GM23338 (cell line): ENCODE results near the gene RAX2. TPM values are rescaled to one million over a fixed set of nuclear protein-coding genes. Genes with fewer than 3 reads are reported as not detected.

Experiments
- ATAC-seq: fragments of 200-7000 bp; cut with Tn5 transposase; 3 replicates; pipeline ENCODE4 v1.9.1; 2020
- DNase-seq: peaks from one replicate; pipeline ENCODE4 v3.0.0-alpha.2; 2015; ENCODE audit warnings: low spot score
- H2AFZ ChIP-seq: fragments of 200-600 bp; sonication (generic); 2 replicates; pipeline ENCODE4 v1.8.0; 2016; ENCODE audit warnings: antibody characterized with exemption, mild to moderate bottlenecking, moderate library complexity
- H3F3A ChIP-seq: fragments of 200-600 bp; sonication (generic); replicated peaks from 2 replicates; pipeline ENCODE4 v1.8.0; 2017; ENCODE audit warnings: antibody characterized with exemption, mixed run types, low read depth
- H3K27ac ChIP-seq: fragments of 200-600 bp; sonication (generic); 2 replicates; pipeline ENCODE4 v1.6.1; 2016; ENCODE audit warnings: low read depth
- H3K27me3 ChIP-seq: fragments of 200-600 bp; sonication (generic); 2 replicates; pipeline ENCODE4 v1.8.0; 2016; ENCODE audit warnings: mild to moderate bottlenecking, mixed run types, moderate library complexity; ENCODE audit not compliant: insufficient read depth
- H3K36me3 ChIP-seq: fragments of 200-600 bp; sonication (generic); 2 replicates; pipeline ENCODE4 v1.8.0; 2016; ENCODE audit warnings: mild to moderate bottlenecking; ENCODE audit not compliant: insufficient read depth
- H3K4me1 ChIP-seq: fragments of 200-600 bp; sonication (generic); 2 replicates; pipeline ENCODE4 v1.8.0; 2016; ENCODE audit warnings: mild to moderate bottlenecking, moderate library complexity; ENCODE audit not compliant: insufficient read depth
- H3K4me2 ChIP-seq: fragments of 200-600 bp; sonication (generic); 2 replicates; pipeline ENCODE4 v1.7.1; 2017; ENCODE audit warnings: mixed run types
- H3K4me3 ChIP-seq: fragments of 200-600 bp; sonication (generic); 2 replicates; pipeline ENCODE4 v1.6.1; 2016; ENCODE audit warnings: mixed run types
- H3K79me2 ChIP-seq: fragments of 200-600 bp; sonication (generic); replicated peaks from 2 replicates; pipeline ENCODE4 v1.8.0; 2017; ENCODE audit warnings: mild to moderate bottlenecking; ENCODE audit not compliant: insufficient read depth
- H3K9me2 ChIP-seq: fragments of 200-600 bp; sonication (generic); 2 replicates; pipeline ENCODE4 v1.8.0; 2017; ENCODE audit not compliant: insufficient read depth
- H4K20me1 ChIP-seq: fragments of 200-600 bp; sonication (generic); replicated peaks from 2 replicates; pipeline ENCODE4 v1.8.0; 2017; ENCODE audit warnings: mild to moderate bottlenecking; ENCODE audit not compliant: insufficient read depth
- H3K27ac Mint-ChIP-seq: 2 replicates; pipeline ENCODE4 v1.8.0; 2020; ENCODE audit warnings: inconsistent platforms, mild to moderate bottlenecking, moderate library complexity, mixed read lengths
- H3K27me3 Mint-ChIP-seq: 3 replicates; pipeline ENCODE4 v1.8.0; 2022; ENCODE audit warnings: low read depth, mild to moderate bottlenecking, moderate library complexity, mixed read lengths, inconsistent platforms; ENCODE audit not compliant: insufficient read depth, poor library complexity
- H3K36me3 Mint-ChIP-seq: 3 replicates; pipeline ENCODE4 v1.8.0; 2021; ENCODE audit warnings: low read depth, mild to moderate bottlenecking, inconsistent platforms, moderate library complexity, mixed read lengths
- H3K4me1 Mint-ChIP-seq: 3 replicates; pipeline ENCODE4 v1.8.0; 2020; ENCODE audit warnings: mild to moderate bottlenecking, inconsistent platforms, mixed read lengths
- H3K4me3 Mint-ChIP-seq: 3 replicates; pipeline ENCODE4 v1.8.0; 2021; ENCODE audit warnings: moderate library complexity, mild to moderate bottlenecking, inconsistent platforms, mixed read lengths
- H3K9me3 Mint-ChIP-seq: 3 replicates; pipeline ENCODE4 v1.8.0; 2020; ENCODE audit warnings: moderate library complexity, mild to moderate bottlenecking, inconsistent platforms, mixed read lengths
- CREB1 ChIP-seq: fragments of 250-450 bp; sonication (Bioruptor Pico); IDR thresholded peaks from 2 replicates; pipeline ENCODE4 v1.5.0; 2020; ENCODE audit warnings: low read depth, mild to moderate bottlenecking, moderate library complexity
- EZH2 ChIP-seq: fragments of 200-600 bp; sonication (generic); IDR thresholded peaks from one replicate; pipeline ENCODE4 v1.8.0; 2017; ENCODE audit warnings: antibody characterized with exemption, mild to moderate bottlenecking, low read depth; ENCODE audit not compliant: unreplicated experiment
- EZH2phosphoT487 ChIP-seq: fragments of 200-600 bp; sonication (generic); IDR thresholded peaks from one replicate; pipeline ENCODE4 v1.8.1; 2018; ENCODE audit warnings: antibody characterized with exemption; ENCODE audit not compliant: unreplicated experiment
- JUNB ChIP-seq: IDR thresholded peaks from one replicate; pipeline ENCODE4 v1.6.1; 2016; ENCODE audit warnings: antibody characterized with exemption; ENCODE audit not compliant: unreplicated experiment
- NANOG ChIP-seq: IDR thresholded peaks from 2 replicates; pipeline ENCODE4 v1.6.1; 2016; ENCODE audit warnings: antibody characterized with exemption, borderline replicate concordance
- polyA plus RNA-seq: library from polyadenylated mRNA; unstranded; fragments of >200 nt; fragmentation: Nextera tagmentation; extraction: Ambion mirVana; gene quantifications from 2 replicates; pipeline ENCODE4 v1.2.1, GENCODE V29; 2016
- total RNA-seq: library from RNA; depleted of rRNA; stranded (reverse); fragments of >200 nt; shearing (Covaris generic); gene quantifications from 2 replicates; pipeline ENCODE4 v1.2.3, GENCODE V29; 2014
- TF ChIP-seq, protein P1 (sequence below): IDR thresholded peaks from one replicate; pipeline ENCODE4 v1.6.1; 2018; ENCODE audit warnings: antibody characterized with exemption; ENCODE audit not compliant: unreplicated experiment
- TF ChIP-seq, protein P2 (sequence below): IDR thresholded peaks from 2 replicates; pipeline ENCODE4 v1.6.1; 2016; ENCODE audit warnings: antibody characterized with exemption
- TF ChIP-seq, protein P3 (sequence below), 2 experiments: fragments of 200-600 bp in 1 of 2; sonication (generic) in 1 of 2; conservative IDR thresholded peaks; 2 replicates each; pipeline versions ENCODE4 v1.5.1 to v1.6.1; 2016 to 2017; ENCODE audit warnings: antibody characterized with exemption in 2 of 2, low read depth in 2 of 2, mild to moderate bottlenecking in 2 of 2, moderate library complexity in 1 of 2

RAX2 gene
- total and polyA plus RNA-seq, 2 experiments from 2014 or later: 0.13 TPM; not detected in 1

- Histone ChIP-seq H3K79me2 (no peaks in the 10 kb centered on the region), H3K4me1 (peaks cover 15% of the 10 kb centered on the region; the same call in 1 of the 2 replicates), H3K27me3 (no peaks in the 10 kb centered on the region), H3F3A (no peaks in the 10 kb centered on the region), H3K27ac (no peak overlapping the region), H3K4me3 (no peak overlapping the region), H2AFZ (no peak overlapping the region), H3K9me2 (no peaks in the 10 kb centered on the region), H4K20me1 (no peaks in the 10 kb centered on the region), H3K36me3 (no peaks in the 10 kb centered on the region), H3K4me2 (peak overlapping the region; percentile 61; the same call in 1 of the 2 replicates)
- ATAC-seq: no peak
- Mint-ChIP-seq H3K4me3 (no peak overlapping the region), H3K27me3 (peaks cover 19% of the 10 kb centered on the region), H3K27ac (no peak overlapping the region), H3K36me3 (no peaks in the 10 kb centered on the region), H3K4me1 (peaks cover 7% of the 10 kb centered on the region), H3K9me3 (no peaks in the 10 kb centered on the region)
- no peak for DNase-seq
- TF ChIP-seq CREB1 (no peak), NANOG (no peak), EZH2phosphoT487 (no peak), JUNB (no peak), EZH2 (no peak)
- TF ChIP-seq, protein P1, sequence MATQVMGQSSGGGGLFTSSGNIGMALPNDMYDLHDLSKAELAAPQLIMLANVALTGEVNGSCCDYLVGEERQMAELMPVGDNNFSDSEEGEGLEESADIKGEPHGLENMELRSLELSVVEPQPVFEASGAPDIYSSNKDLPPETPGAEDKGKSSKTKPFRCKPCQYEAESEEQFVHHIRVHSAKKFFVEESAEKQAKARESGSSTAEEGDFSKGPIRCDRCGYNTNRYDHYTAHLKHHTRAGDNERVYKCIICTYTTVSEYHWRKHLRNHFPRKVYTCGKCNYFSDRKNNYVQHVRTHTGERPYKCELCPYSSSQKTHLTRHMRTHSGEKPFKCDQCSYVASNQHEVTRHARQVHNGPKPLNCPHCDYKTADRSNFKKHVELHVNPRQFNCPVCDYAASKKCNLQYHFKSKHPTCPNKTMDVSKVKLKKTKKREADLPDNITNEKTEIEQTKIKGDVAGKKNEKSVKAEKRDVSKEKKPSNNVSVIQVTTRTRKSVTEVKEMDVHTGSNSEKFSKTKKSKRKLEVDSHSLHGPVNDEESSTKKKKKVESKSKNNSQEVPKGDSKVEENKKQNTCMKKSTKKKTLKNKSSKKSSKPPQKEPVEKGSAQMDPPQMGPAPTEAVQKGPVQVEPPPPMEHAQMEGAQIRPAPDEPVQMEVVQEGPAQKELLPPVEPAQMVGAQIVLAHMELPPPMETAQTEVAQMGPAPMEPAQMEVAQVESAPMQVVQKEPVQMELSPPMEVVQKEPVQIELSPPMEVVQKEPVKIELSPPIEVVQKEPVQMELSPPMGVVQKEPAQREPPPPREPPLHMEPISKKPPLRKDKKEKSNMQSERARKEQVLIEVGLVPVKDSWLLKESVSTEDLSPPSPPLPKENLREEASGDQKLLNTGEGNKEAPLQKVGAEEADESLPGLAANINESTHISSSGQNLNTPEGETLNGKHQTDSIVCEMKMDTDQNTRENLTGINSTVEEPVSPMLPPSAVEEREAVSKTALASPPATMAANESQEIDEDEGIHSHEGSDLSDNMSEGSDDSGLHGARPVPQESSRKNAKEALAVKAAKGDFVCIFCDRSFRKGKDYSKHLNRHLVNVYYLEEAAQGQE: no peak
- TF ChIP-seq, protein P2, sequence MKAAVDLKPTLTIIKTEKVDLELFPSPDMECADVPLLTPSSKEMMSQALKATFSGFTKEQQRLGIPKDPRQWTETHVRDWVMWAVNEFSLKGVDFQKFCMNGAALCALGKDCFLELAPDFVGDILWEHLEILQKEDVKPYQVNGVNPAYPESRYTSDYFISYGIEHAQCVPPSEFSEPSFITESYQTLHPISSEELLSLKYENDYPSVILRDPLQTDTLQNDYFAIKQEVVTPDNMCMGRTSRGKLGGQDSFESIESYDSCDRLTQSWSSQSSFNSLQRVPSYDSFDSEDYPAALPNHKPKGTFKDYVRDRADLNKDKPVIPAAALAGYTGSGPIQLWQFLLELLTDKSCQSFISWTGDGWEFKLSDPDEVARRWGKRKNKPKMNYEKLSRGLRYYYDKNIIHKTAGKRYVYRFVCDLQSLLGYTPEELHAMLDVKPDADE: no peak
- TF ChIP-seq, protein P3, sequence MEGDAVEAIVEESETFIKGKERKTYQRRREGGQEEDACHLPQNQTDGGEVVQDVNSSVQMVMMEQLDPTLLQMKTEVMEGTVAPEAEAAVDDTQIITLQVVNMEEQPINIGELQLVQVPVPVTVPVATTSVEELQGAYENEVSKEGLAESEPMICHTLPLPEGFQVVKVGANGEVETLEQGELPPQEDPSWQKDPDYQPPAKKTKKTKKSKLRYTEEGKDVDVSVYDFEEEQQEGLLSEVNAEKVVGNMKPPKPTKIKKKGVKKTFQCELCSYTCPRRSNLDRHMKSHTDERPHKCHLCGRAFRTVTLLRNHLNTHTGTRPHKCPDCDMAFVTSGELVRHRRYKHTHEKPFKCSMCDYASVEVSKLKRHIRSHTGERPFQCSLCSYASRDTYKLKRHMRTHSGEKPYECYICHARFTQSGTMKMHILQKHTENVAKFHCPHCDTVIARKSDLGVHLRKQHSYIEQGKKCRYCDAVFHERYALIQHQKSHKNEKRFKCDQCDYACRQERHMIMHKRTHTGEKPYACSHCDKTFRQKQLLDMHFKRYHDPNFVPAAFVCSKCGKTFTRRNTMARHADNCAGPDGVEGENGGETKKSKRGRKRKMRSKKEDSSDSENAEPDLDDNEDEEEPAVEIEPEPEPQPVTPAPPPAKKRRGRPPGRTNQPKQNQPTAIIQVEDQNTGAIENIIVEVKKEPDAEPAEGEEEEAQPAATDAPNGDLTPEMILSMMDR (conservative IDR thresholded peaks at IDR 0.05; ENCODE audit: low read depth in 2 of 2): no peak
These were observed 46.9 kb downstream of the RAX2 start for GRCh38 chr19:3725121-3725520.

DNA sequence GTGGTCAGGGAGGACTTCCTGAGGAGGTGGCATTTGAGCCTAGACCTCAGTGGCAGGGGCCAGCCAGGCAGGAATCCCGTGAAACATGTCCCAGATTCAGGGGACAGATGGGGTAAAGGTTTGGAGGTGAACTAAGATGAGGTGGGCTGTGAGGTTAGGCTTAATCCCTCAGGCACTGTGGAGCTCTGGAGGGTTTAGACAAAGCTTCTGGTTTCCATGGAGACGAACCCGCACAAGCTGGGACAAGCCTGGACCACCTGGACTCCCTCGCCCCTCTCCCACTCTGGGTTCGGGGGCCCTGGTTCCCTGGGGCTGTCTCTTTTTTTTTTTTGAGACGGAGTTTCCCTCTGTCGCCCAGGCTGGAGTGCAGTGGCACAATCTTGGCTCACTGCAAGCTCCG lies 48.1 kb downstream of the RAX2 start:
- H3K4me1 ChIP-seq: peaks cover 15% of the 10 kb centered on the region; the same call in 1 of the 2 replicates
- no peaks in the 10 kb centered on the region for H3K79me2 ChIP-seq
- Mint-ChIP-seq H3K4me1 (peaks cover 7% of the 10 kb centered on the region), H3K4me3 (no peak overlapping the region), H3K9me3 (no peaks in the 10 kb centered on the region), H3K36me3 (no peaks in the 10 kb centered on the region), H3K27ac (no peak overlapping the region), H3K27me3 (peaks cover 20% of the 10 kb centered on the region)
- DNase-seq (peak; percentile 58), ATAC-seq (no peak)
- TF ChIP-seq EZH2: no peak
- TF ChIP-seq, protein P1: no peak
- H2AFZ ChIP-seq: no peak overlapping the region
- H3F3A ChIP-seq: no peaks in the 10 kb centered on the region
- H3K4me2 ChIP-seq: no peak overlapping the region
- H3K9me2 ChIP-seq: no peaks in the 10 kb centered on the region
- H4K20me1 ChIP-seq: no peaks in the 10 kb centered on the region
- H3K27me3 ChIP-seq: no peaks in the 10 kb centered on the region
- H3K36me3 ChIP-seq: no peaks in the 10 kb centered on the region
- no peak overlapping the region for H3K4me3 ChIP-seq
- H3K27ac ChIP-seq: no peak overlapping the region
